Neutrophil (primary cell): ENCODE data around the gene SLC35G3.

Experiments used
- H3K27ac ChIP-seq: fragments of 200-600 bp; sonication (generic); 2 replicates; pipeline ENCODE4 v1.5.1; 2016; ENCODE audit warnings: mild to moderate bottlenecking, moderate library complexity
- H3K27me3 ChIP-seq: fragments of 200-600 bp; sonication (generic); 2 replicates; pipeline ENCODE4 v1.6.0; 2016; ENCODE audit warnings: mild to moderate bottlenecking
- H3K36me3 ChIP-seq: fragments of 200-600 bp; sonication (generic); 2 replicates; pipeline ENCODE4 v1.5.1; 2017
- H3K4me1 ChIP-seq, 2 experiments: fragments of 200-600 bp in 1 of 2; sonication (generic) in 1 of 2; 1 replicate in 1 of 2; 2 replicates in 1 of 2; pipeline versions ENCODE4 v1.5.1 to v1.6.1; 2013 to 2016; ENCODE audit warnings: low read depth in 1 of 2, low read length in 1 of 2, mild to moderate bottlenecking in 1 of 2, moderate library complexity in 1 of 2; ENCODE audit not compliant: control insufficient read depth in 1 of 2, insufficient read depth in 1 of 2
- H3K4me3 ChIP-seq, 2 experiments: fragments of 200-600 bp in 1 of 2; sonication (generic) in 1 of 2; 1 replicate in 1 of 2; 2 replicates in 1 of 2; pipeline ENCODE4 v1.5.1; 2013 to 2016; ENCODE audit warnings: low read depth in 1 of 2, low read length in 1 of 2, mild to moderate bottlenecking in 1 of 2, moderate library complexity in 1 of 2
- H3K9me3 ChIP-seq: fragments of 200-600 bp; sonication (generic); 2 replicates; pipeline ENCODE4 v1.5.1; 2016
- CTCF ChIP-seq: fragments of 200-600 bp; sonication (generic); IDR thresholded peaks from 2 replicates; pipeline ENCODE4 v1.5.1; 2016; ENCODE audit warnings: antibody characterized with exemption

Gene SLC35G3

GRCh38 chr17:35167046-35167445, 27.1 kb downstream of the SLC35G3 start:
- no peak for TF ChIP-seq CTCF
- H3K27ac ChIP-seq = no peak overlapping the region
- no peaks in the 10 kb centered on the region for H3K9me3 ChIP-seq
- H3K36me3 ChIP-seq = no peaks in the 10 kb centered on the region
- peaks cover 20% of the 10 kb centered on the region for H3K27me3 ChIP-seq
- H3K4me3 ChIP-seq = no peak overlapping the region
- H3K4me1 ChIP-seq = no peaks in the 10 kb centered on the region

GRCh38 chr17:35166526-35166925, 27.7 kb downstream of the SLC35G3 start:
- Histone ChIP-seq H3K4me3 (no peak overlapping the region), H3K4me1 (no peaks in the 10 kb centered on the region), H3K9me3 (no peaks in the 10 kb centered on the region), H3K27me3 (peaks cover 25% of the 10 kb centered on the region), H3K27ac (no peak overlapping the region), H3K36me3 (no peaks in the 10 kb centered on the region)
- TF ChIP-seq CTCF = no peak

GRCh38 chr17:35164716-35165115, 29.5 kb downstream of the SLC35G3 start:
- Histone ChIP-seq H3K4me3 (no peak overlapping the region), H3K9me3 (no peaks in the 10 kb centered on the region), H3K4me1 (no peaks in the 10 kb centered on the region), H3K27me3 (peaks cover 38% of the 10 kb centered on the region), H3K27ac (no peak overlapping the region), H3K36me3 (no peaks in the 10 kb centered on the region)
- no peak for TF ChIP-seq CTCF

- no peak overlapping the region for H3K4me3 ChIP-seq
- no peak overlapping the region for H3K27ac ChIP-seq
- H3K9me3 ChIP-seq = no peaks in the 10 kb centered on the region
- peaks cover 38% of the 10 kb centered on the region for H3K27me3 ChIP-seq
- TF ChIP-seq CTCF = no peak
- H3K36me3 ChIP-seq = no peaks in the 10 kb centered on the region
- H3K4me1 ChIP-seq = no peaks in the 10 kb centered on the region
Observed at GRCh38 chr17:35163886-35164285, 30.3 kb downstream of the SLC35G3 start.

- no peak overlapping the region for H3K27ac ChIP-seq
- no peak overlapping the region for H3K4me3 ChIP-seq
- no peak for TF ChIP-seq CTCF
- H3K27me3 ChIP-seq = peaks cover 38% of the 10 kb centered on the region
- no peaks in the 10 kb centered on the region for H3K36me3 ChIP-seq
- no peaks in the 10 kb centered on the region for H3K9me3 ChIP-seq
- no peaks in the 10 kb centered on the region for H3K4me1 ChIP-seq
Observed at GRCh38 chr17:35162755-35163154, 31.4 kb downstream of the SLC35G3 start.

GRCh38 chr17:35161281-35161761, 32.9 kb downstream of the SLC35G3 start:
- Histone ChIP-seq H3K9me3 (no peaks in the 10 kb centered on the region), H3K4me1 (no peaks in the 10 kb centered on the region), H3K36me3 (no peaks in the 10 kb centered on the region), H3K27ac (no peak overlapping the region), H3K27me3 (peaks cover 38% of the 10 kb centered on the region), H3K4me3 (no peak overlapping the region)
- TF ChIP-seq CTCF = no peak
